Measurements from ENCODE around the gene CDK17.

Gene CDK17

DNA sequence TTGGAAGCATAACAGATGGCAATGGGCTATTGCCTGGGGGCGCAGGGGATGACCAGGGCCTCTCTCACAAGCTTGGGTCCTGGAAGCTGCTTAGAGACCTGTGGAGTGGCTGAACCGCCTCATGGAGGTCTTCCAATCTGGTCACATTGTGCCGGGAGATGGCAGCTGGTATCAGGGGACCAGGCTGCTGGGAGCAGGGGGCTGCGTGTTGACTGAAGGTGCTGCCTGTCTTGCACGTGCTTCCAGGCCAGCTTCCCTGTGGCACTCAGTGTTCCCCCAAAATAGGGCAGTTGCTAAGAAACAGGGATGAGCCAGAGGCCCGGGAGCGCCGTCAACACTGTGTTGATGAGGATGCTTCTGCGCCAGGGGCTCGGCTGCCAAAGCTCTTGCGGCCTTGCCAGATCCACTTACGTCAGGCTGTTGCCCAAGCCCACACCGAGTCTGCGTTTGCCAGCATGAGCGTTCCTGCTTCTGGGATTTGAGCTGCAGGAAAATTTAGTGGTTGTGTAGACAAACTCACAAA, 166.2 kb downstream of the CDK17 start:
- DNase-seq, result no peak

- no peak for DNase-seq
Measured at GRCh38 chr12:96233168-96233567, 167.1 kb downstream of the CDK17 start.

GRCh38 chr12:96230646-96231045, 169.6 kb downstream of the CDK17 start:
- DNase-seq, result no peak

DNA sequence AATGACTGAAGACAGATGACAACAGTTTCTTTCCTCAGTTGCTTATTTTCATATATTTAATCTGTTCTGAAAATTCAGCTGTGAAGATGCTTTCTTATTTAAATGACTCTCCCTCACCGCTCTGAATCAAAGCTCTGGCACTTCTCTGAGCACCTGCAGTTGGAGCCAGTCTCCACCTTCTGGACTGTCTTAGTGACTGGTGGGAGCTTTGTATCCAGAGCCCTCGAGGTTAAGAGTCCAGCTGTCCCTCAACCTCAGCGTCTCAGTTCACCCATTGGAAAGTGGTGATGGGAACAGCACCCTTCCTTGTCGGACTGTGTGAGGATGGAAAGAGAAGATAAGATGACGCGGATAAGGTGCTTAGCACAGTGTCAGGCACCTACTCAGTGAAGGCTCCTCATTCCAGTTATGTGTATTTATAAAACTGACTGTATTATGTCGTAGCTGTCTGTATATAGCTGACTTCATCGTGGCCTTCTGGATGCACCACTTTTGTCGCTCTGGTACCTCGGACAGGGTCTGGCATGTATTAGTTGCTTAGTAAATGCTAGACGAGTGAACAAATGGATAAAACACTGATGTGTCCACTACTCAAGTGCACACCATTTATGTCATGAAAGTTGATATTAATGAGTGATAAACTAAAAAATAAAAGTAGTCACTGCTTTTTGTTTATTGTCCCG, 171.5 kb downstream of the CDK17 start:
- no peak for DNase-seq

Measured in activated naive CD4-positive, alpha-beta T cell (primary cell).